ENCODE results near the gene PLD1.

DNA sequence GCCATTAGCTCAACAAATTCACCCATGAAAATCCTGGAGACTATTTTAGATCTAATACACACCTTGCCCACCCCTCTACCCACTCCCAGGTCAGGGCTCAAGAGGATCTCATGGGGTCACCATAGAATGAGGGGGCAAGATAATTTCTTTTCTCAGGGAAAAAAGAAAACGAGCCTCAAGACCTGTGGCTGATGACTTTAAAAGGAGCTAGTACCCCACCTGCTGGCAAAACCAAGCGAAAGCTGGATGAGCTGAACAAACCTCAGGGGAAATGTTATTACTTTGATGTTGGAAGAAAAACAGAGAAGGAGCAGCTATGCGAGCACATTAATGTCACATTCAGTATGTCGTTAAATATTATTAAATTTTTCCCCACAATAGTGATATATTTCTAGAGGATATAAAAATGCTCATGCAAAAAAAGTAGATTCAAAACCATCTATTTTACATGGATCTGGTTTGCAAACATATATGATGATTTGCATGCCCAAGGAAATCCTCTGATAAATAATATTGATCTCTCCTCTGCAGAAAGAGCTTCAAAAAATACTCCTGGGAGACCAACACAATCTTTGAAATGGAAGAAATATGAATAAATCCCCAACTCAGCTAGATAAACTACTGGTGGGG is 37.7 kb downstream of the PLD1 start:
- TF ChIP-seq CREB1 (IDR thresholded peaks at IDR 0.05) (no peak), SP1 (IDR thresholded peaks at IDR 0.05; ENCODE audit: low read depth, low read length) (no peak), POLR2A (IDR thresholded peaks at IDR 0.05; ENCODE audit: control extremely low read depth in 1 of 2, low read depth in 2 of 2, low read length in 2 of 2) (no peak), GABPA (IDR thresholded peaks at IDR 0.05; ENCODE audit: borderline replicate concordance, insufficient read depth, low read length) (no peak), CBX5 (IDR thresholded peaks at IDR 0.05; ENCODE audit: low read depth, low read length) (no peak), TBP (IDR thresholded peaks at IDR 0.05; ENCODE audit: low read depth, low read length) (no peak)
- TF ChIP-seq, protein P1, sequence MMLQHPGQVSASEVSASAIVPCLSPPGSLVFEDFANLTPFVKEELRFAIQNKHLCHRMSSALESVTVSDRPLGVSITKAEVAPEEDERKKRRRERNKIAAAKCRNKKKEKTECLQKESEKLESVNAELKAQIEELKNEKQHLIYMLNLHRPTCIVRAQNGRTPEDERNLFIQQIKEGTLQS (IDR thresholded peaks at IDR 0.05; ENCODE audit: insufficient read depth, low read depth, low read length): no peak
- TF ChIP-seq, protein P2, sequence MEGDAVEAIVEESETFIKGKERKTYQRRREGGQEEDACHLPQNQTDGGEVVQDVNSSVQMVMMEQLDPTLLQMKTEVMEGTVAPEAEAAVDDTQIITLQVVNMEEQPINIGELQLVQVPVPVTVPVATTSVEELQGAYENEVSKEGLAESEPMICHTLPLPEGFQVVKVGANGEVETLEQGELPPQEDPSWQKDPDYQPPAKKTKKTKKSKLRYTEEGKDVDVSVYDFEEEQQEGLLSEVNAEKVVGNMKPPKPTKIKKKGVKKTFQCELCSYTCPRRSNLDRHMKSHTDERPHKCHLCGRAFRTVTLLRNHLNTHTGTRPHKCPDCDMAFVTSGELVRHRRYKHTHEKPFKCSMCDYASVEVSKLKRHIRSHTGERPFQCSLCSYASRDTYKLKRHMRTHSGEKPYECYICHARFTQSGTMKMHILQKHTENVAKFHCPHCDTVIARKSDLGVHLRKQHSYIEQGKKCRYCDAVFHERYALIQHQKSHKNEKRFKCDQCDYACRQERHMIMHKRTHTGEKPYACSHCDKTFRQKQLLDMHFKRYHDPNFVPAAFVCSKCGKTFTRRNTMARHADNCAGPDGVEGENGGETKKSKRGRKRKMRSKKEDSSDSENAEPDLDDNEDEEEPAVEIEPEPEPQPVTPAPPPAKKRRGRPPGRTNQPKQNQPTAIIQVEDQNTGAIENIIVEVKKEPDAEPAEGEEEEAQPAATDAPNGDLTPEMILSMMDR (IDR thresholded peaks at IDR 0.05; ENCODE audit: control extremely low read depth in 1 of 3, insufficient read depth in 1 of 3, low read depth in 1 of 3, low read length in 3 of 3): peak; percentile 2 to 75 (median 71)
- TF ChIP-seq, protein P3, sequence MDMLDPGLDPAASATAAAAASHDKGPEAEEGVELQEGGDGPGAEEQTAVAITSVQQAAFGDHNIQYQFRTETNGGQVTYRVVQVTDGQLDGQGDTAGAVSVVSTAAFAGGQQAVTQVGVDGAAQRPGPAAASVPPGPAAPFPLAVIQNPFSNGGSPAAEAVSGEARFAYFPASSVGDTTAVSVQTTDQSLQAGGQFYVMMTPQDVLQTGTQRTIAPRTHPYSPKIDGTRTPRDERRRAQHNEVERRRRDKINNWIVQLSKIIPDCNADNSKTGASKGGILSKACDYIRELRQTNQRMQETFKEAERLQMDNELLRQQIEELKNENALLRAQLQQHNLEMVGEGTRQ (IDR thresholded peaks at IDR 0.05; ENCODE audit: low read length): no peak

All from H1 (cell line).